ENCODE results near the gene ERG. TPM values are rescaled to one million over a fixed set of nuclear protein-coding genes. Genes with fewer than 3 reads are reported as not detected.

Gene ERG
- total RNA-seq, 1 experiment from 2014 or later = not detected

DNA sequence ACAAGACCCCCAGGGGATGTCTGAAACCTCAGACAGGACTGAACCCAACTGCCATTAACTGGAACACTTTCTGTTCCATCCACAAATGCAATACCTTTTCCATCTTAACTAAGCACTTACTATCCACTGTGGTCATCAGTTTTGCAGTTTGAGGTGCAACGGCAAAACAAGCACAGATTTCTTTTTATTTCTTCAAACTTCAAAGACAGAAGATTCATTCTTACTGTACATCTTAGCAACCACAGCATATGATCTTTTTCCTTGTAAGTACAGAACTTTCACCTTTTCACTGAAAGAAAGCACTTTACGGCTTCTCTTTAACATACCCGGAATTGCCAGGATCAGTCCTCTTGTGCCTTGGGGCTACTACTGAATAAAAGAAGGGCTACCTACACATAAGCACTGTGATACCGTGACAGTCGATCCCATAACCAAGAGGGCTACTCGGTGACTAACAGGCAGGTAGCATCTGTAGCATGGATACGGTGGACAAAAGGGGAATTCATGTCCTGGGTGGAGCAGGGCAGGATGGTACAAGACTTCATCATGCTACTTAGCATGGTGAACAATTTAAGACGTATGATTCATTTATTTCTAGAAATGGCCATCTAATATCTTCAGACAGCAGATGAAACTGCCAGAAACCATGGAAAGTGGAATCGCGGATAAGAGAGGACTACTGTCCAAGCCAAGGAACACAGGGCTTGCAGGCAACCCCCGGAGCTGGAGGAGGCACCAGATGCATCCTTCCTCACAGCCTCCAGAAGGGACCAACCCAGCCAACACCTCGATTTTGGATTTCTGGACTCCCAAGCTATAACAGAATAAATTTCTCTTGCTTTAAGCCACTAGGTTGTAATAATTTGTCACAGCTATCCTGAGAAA is 18.4 kb downstream of the ERG start:
- Histone ChIP-seq H3K27me3 (ENCODE audit: low read length) (no peaks in the 10 kb centered on the region), H3K36me3 (ENCODE audit: low read depth, low read length) (no peaks in the 10 kb centered on the region), H3F3A (ENCODE audit: low read length, unreplicated experiment) (no peaks in the 10 kb centered on the region), H2AFZ (ENCODE audit: low read length) (no peak overlapping the region), H3K4me3 (ENCODE audit: low read length) (no peak overlapping the region), H3K9ac (ENCODE audit: low read length) (no peak overlapping the region), H3K79me2 (ENCODE audit: low read length) (no peaks in the 10 kb centered on the region), H3K9me2 (replicated peaks; ENCODE audit: low read length) (no peaks in the 10 kb centered on the region), H4K20me1 (ENCODE audit: low read length) (no peaks in the 10 kb centered on the region), H3K9me3 (ENCODE audit: low read length) (no peaks in the 10 kb centered on the region), H3K4me1 (ENCODE audit: insufficient read depth, low read length) (peaks cover 13% of the 10 kb centered on the region), H3K4me2 (ENCODE audit: low read length) (no peak overlapping the region), H3K27ac (ENCODE audit: low read length) (no peak overlapping the region)
- ATAC-seq = no peak
- intact Hi-C loops (cut with micrococcal nuclease) = no loop called here
- POLR2A ChIA-PET (ENCODE audit: unreplicated experiment) = no interaction called here
- BruUV-seq (replicated peaks) = no TSS peak
- TF ChIP-seq EZH2phosphoT487 (IDR thresholded peaks at IDR 0.05; ENCODE audit: borderline replicate concordance, low read length) (no peak), EZH2 (IDR thresholded peaks at IDR 0.05; ENCODE audit: low read length, unreplicated experiment) (no peak)
- TF ChIP-seq, protein P1, sequence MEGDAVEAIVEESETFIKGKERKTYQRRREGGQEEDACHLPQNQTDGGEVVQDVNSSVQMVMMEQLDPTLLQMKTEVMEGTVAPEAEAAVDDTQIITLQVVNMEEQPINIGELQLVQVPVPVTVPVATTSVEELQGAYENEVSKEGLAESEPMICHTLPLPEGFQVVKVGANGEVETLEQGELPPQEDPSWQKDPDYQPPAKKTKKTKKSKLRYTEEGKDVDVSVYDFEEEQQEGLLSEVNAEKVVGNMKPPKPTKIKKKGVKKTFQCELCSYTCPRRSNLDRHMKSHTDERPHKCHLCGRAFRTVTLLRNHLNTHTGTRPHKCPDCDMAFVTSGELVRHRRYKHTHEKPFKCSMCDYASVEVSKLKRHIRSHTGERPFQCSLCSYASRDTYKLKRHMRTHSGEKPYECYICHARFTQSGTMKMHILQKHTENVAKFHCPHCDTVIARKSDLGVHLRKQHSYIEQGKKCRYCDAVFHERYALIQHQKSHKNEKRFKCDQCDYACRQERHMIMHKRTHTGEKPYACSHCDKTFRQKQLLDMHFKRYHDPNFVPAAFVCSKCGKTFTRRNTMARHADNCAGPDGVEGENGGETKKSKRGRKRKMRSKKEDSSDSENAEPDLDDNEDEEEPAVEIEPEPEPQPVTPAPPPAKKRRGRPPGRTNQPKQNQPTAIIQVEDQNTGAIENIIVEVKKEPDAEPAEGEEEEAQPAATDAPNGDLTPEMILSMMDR (conservative IDR thresholded peaks at IDR 0.05; ENCODE audit: low read depth, low read length) = no peak
- CTCF ChIA-PET = no interaction called here
- no peak for DNase-seq

- DNase-seq = no peak
- intact Hi-C loops (cut with micrococcal nuclease) = no loop called here
- TF ChIP-seq EZH2 (IDR thresholded peaks at IDR 0.05; ENCODE audit: low read length, unreplicated experiment) (no peak), EZH2phosphoT487 (IDR thresholded peaks at IDR 0.05; ENCODE audit: borderline replicate concordance, low read length) (no peak)
- TF ChIP-seq, protein P1 (conservative IDR thresholded peaks at IDR 0.05; ENCODE audit: low read depth, low read length) = no peak
- no peaks in the 10 kb centered on the region for H3K9me3 ChIP-seq (ENCODE audit: low read length)
- peaks cover 5% of the 10 kb centered on the region; the same call in 1 of the 2 replicates for H3K4me1 ChIP-seq (ENCODE audit: insufficient read depth, low read length)
- H3K4me3 ChIP-seq (ENCODE audit: low read length) = no peak overlapping the region
- no peak overlapping the region for H3K27ac ChIP-seq (ENCODE audit: low read length)
- H3K4me2 ChIP-seq (ENCODE audit: low read length) = no peak overlapping the region
- ATAC-seq = no peak
- no peaks in the 10 kb centered on the region for H3K9me2 ChIP-seq (replicated peaks; ENCODE audit: low read length)
- no TSS peak for BruUV-seq (replicated peaks)
- no peaks in the 10 kb centered on the region for H3F3A ChIP-seq (ENCODE audit: low read length, unreplicated experiment)
- H2AFZ ChIP-seq (ENCODE audit: low read length) = no peak overlapping the region
- no peaks in the 10 kb centered on the region for H3K36me3 ChIP-seq (ENCODE audit: low read depth, low read length)
- CTCF ChIA-PET = no interaction called here
- H3K27me3 ChIP-seq (ENCODE audit: low read length) = no peaks in the 10 kb centered on the region
- no peaks in the 10 kb centered on the region for H4K20me1 ChIP-seq (ENCODE audit: low read length)
- POLR2A ChIA-PET (ENCODE audit: unreplicated experiment) = no interaction called here
- H3K9ac ChIP-seq (ENCODE audit: low read length) = no peak overlapping the region
- no peaks in the 10 kb centered on the region for H3K79me2 ChIP-seq (ENCODE audit: low read length)
These were observed 19.5 kb downstream of the ERG start for GRCh38 chr21:38478782-38479181.

- ChIA-PET CTCF (no interaction called here), POLR2A (ENCODE audit: unreplicated experiment) (no interaction called here)
- Histone ChIP-seq H3K4me1 (ENCODE audit: insufficient read depth, low read length) (no peaks in the 10 kb centered on the region), H4K20me1 (ENCODE audit: low read length) (no peaks in the 10 kb centered on the region), H3K27ac (ENCODE audit: low read length) (no peak overlapping the region), H3K9me2 (replicated peaks; ENCODE audit: low read length) (no peaks in the 10 kb centered on the region), H2AFZ (ENCODE audit: low read length) (no peak overlapping the region), H3K9me3 (ENCODE audit: low read length) (no peaks in the 10 kb centered on the region), H3K4me3 (ENCODE audit: low read length) (no peak overlapping the region), H3K9ac (ENCODE audit: low read length) (no peak overlapping the region), H3K79me2 (ENCODE audit: low read length) (no peaks in the 10 kb centered on the region), H3F3A (ENCODE audit: low read length, unreplicated experiment) (no peaks in the 10 kb centered on the region), H3K4me2 (ENCODE audit: low read length) (no peak overlapping the region), H3K27me3 (ENCODE audit: low read length) (no peaks in the 10 kb centered on the region), H3K36me3 (ENCODE audit: low read depth, low read length) (no peaks in the 10 kb centered on the region)
- intact Hi-C loops (cut with micrococcal nuclease) = no loop called here
- no TSS peak for BruUV-seq (replicated peaks)
- no peak for TF ChIP-seq EZH2phosphoT487 (IDR thresholded peaks at IDR 0.05; ENCODE audit: borderline replicate concordance, low read length)
- TF ChIP-seq, protein P1 (conservative IDR thresholded peaks at IDR 0.05; ENCODE audit: low read depth, low read length) = no peak
- ATAC-seq (no peak), DNase-seq (no peak)
These were observed 21.1 kb downstream of the ERG start for GRCh38 chr21:38477226-38477625.
